ENCODE measurements around the gene TMEM167A. TPM values are rescaled to one million over a fixed set of nuclear protein-coding genes. Genes with fewer than 3 reads are reported as not detected.

The TMEM167A gene
- total and polyA plus RNA-seq, 2 of the 4 experiments (the other 2 are of a cell fraction) = 34.6 to 45.1 TPM

- no peak overlapping the region for H3K56ac ChIP-seq (ENCODE audit: extremely low read depth, insufficient read depth, low read length)
- POLR2A ChIA-PET (ENCODE audit: unreplicated experiment) = no interaction called here
- no peak overlapping the region for H4K91ac ChIP-seq (ENCODE audit: insufficient read depth, low read depth, low read length)
- no peak overlapping the region for H2AK9ac ChIP-seq (replicated peaks; ENCODE audit: low read depth, low read length, poor library complexity)
- no peak overlapping the region for H2BK15ac ChIP-seq (ENCODE audit: low read depth, low read length)
- no peak for ATAC-seq (ENCODE audit: low read depth)
- TF ChIP-seq POLR2A (IDR thresholded peaks at IDR 0.05; ENCODE audit: low read depth, low read length) = no peak
- no peak for TF ChIP-seq ELK1 (IDR thresholded peaks at IDR 0.05; ENCODE audit: borderline replicate concordance, low read depth, low read length)
- TF ChIP-seq BHLHE40 (IDR thresholded peaks at IDR 0.05; ENCODE audit: low read depth, low read length) = no peak
- no peak for TF ChIP-seq USF2 (IDR thresholded peaks at IDR 0.05; ENCODE audit: low read depth, low read length)
- TF ChIP-seq NFE2L2 (IDR thresholded peaks at IDR 0.05; ENCODE audit: low read depth, low read length) = no peak
- TF ChIP-seq SMC3 (IDR thresholded peaks at IDR 0.05; ENCODE audit: low read depth, low read length) = no peak
- TF ChIP-seq FOS (IDR thresholded peaks at IDR 0.05; ENCODE audit: low read depth, low read length) = no peak
- no peak for TF ChIP-seq CTCF (conservative IDR thresholded peaks at IDR 0.05; ENCODE audit: low read depth, low read length)
- TF ChIP-seq CEBPB (IDR thresholded peaks at IDR 0.05; ENCODE audit: low read depth, low read length) = no peak
- H4K8ac ChIP-seq (ENCODE audit: low read depth in 2 of 2, low read length in 2 of 2) = no peak overlapping the region
- H3K4me2 ChIP-seq (ENCODE audit: low read depth, low read length) = no peak overlapping the region
- no peaks in the 10 kb centered on the region for H3K27me3 ChIP-seq (ENCODE audit: control insufficient read depth, insufficient read depth, low read length)
- H3K79me1 ChIP-seq (ENCODE audit: low read depth in 1 of 2, low read length in 2 of 2) = no peaks in the 10 kb centered on the region
- no peak overlapping the region for H3K14ac ChIP-seq (replicated peaks; ENCODE audit: low read depth, low read length)
- no peak overlapping the region for H3K27ac ChIP-seq (ENCODE audit: insufficient read depth, low read length)
- CTCF ChIA-PET = no interaction called here
- H3K9ac ChIP-seq (ENCODE audit: low read depth, low read length) = no peak overlapping the region
- no peak overlapping the region for H2BK120ac ChIP-seq (ENCODE audit: low read depth, low read length)
- H3K18ac ChIP-seq (ENCODE audit: low read depth, low read length) = no peak overlapping the region
- H4K5ac ChIP-seq (ENCODE audit: low read depth, low read length) = no peak overlapping the region
- H3K4me1 ChIP-seq (ENCODE audit: control insufficient read depth, insufficient read depth, low read length) = no peaks in the 10 kb centered on the region
- no peaks in the 10 kb centered on the region for H3K9me3 ChIP-seq (ENCODE audit: control insufficient read depth, insufficient read depth, low read length)
- no peak overlapping the region for H2AFZ ChIP-seq (replicated peaks; ENCODE audit: low read length, poor library complexity)
- H2AK5ac ChIP-seq (ENCODE audit: low read depth, low read length) = no peak overlapping the region
- BruUV-seq (replicated peaks) = no TSS peak
- dilution Hi-C loops (cut with HindIII; ENCODE audit: low sequenced_read_pairs, unreplicated experiment) (no loop called here), in situ Hi-C loops (cut with MboI; ENCODE audit: low sequenced_read_pairs) (no loop called here), intact Hi-C loops (cut with micrococcal nuclease) (no loop called here)
- no peak overlapping the region for H2BK5ac ChIP-seq (ENCODE audit: low read depth, low read length, poor library complexity, severe bottlenecking)
- H3K4ac ChIP-seq (ENCODE audit: low read depth, low read length) = no peak overlapping the region
- no peaks in the 10 kb centered on the region for H4K20me1 ChIP-seq (ENCODE audit: insufficient read depth, low read length)
- H3K4me3 ChIP-seq (ENCODE audit: insufficient read depth, low read depth, low read length) = no peak overlapping the region
- DNase-seq = no peak
- no peak overlapping the region for H3K23ac ChIP-seq (ENCODE audit: low read depth, low read length)
- H3K36me3 ChIP-seq (ENCODE audit: control insufficient read depth, insufficient read depth, low read length) = no peaks in the 10 kb centered on the region
- no peaks in the 10 kb centered on the region for H3K9me1 ChIP-seq (ENCODE audit: insufficient read depth, low read length)
- WGBS, 2 experiments (ENCODE audit: extremely low coverage in 2 of 2, insufficient read length in 1 of 2) = no CpG with 5 or more reads among the region's 1 CpG
- H2BK20ac ChIP-seq (ENCODE audit: low read depth, low read length) = no peak overlapping the region
Measured at GRCh38 chr5:83124593-83124992, 47.4 kb upstream of the TMEM167A start.

Data from IMR-90 (cell line).